ENCODE measurements around the gene HOXB5. TPM values are rescaled to one million over a fixed set of nuclear protein-coding genes. Genes with fewer than 3 reads are reported as not detected.

Gene HOXB5
- total RNA-seq, 1 experiment from 2014 or later: not detected

- H3K56ac ChIP-seq (ENCODE audit: insufficient read length, low read depth, low read length): no peak overlapping the region
- no peaks in the 10 kb centered on the region for H3K9me3 ChIP-seq (ENCODE audit: control insufficient read depth, low read depth, low read length)
- no peak overlapping the region for H4K91ac ChIP-seq (ENCODE audit: insufficient read length, low read depth, low read length)
- H3K4me2 ChIP-seq (ENCODE audit: insufficient read depth, insufficient read length, low read length): no peak overlapping the region
- peaks cover 99% of the 10 kb centered on the region for H3K27me3 ChIP-seq (ENCODE audit: insufficient read depth, low read length)
- no peak overlapping the region for H3K9ac ChIP-seq (ENCODE audit: extremely low read depth, insufficient read length, low read length)
- H3T11ph ChIP-seq (ENCODE audit: low read length): no peak overlapping the region
- no peak overlapping the region for H3K14ac ChIP-seq (ENCODE audit: insufficient read depth, low read length)
- peaks cover 0 to 7% of the 10 kb centered on the region in 2 experiments; a peak in 2 of 5 replicates for H3K9me3 Mint-ChIP-seq
- no peaks in the 10 kb centered on the region for H3K79me2 ChIP-seq (ENCODE audit: insufficient read depth, low read length)
- H2AFZ ChIP-seq (ENCODE audit: low read length): no peak overlapping the region
- no peak overlapping the region for H4K8ac ChIP-seq (replicated peaks; ENCODE audit: insufficient read length, low read depth, low read length)
- H3K27me3 Mint-ChIP-seq (ENCODE audit: low read depth): peaks cover 18% of the 10 kb centered on the region
- no peak overlapping the region for H3K27ac ChIP-seq (ENCODE audit: insufficient read length, low read depth, low read length)
- H2BK15ac ChIP-seq (ENCODE audit: low read depth, low read length): no peak overlapping the region
- no peaks in the 10 kb centered on the region; a peak in 2 of 7 replicates for H3K36me3 Mint-ChIP-seq (ENCODE audit: insufficient read depth in 1 of 3, low read depth in 3 of 3)
- peaks cover 4% of the 10 kb centered on the region for H4K20me1 ChIP-seq (ENCODE audit: control insufficient read depth, insufficient read depth, insufficient read length)
- no peak overlapping the region for H2AK5ac ChIP-seq (ENCODE audit: insufficient read length, low read length)
- no peak overlapping the region for H3K4ac ChIP-seq (ENCODE audit: low read depth, low read length)
- H3K27ac Mint-ChIP-seq: no peak overlapping the region
- H3K4me1 Mint-ChIP-seq: peaks cover 6 to 18% of the 10 kb centered on the region in 2 experiments
- H3K79me1 ChIP-seq (ENCODE audit: insufficient read depth, low read depth, low read length, poor library complexity, severe bottlenecking): no peaks in the 10 kb centered on the region
- no peak overlapping the region for H3K4me3 Mint-ChIP-seq
- H3K23me2 ChIP-seq (ENCODE audit: insufficient read length, low read depth, low read length, poor library complexity, severe bottlenecking): no peaks in the 10 kb centered on the region
- H2BK120ac ChIP-seq (ENCODE audit: low read depth, low read length, poor library complexity, severe bottlenecking): no peak overlapping the region
- no CpG with 5 or more reads among the region's 6 CpGs for WGBS (ENCODE audit: extremely low coverage, insufficient read length, low lambda C conversion rate)
- no peak overlapping the region for H3K18ac ChIP-seq (ENCODE audit: insufficient read length, low read depth, low read length)
- peaks cover 2% of the 10 kb centered on the region; the same call in 1 of the 2 replicates for H3K4me1 ChIP-seq (ENCODE audit: insufficient read depth, low read length)
- no peak overlapping the region for H2BK20ac ChIP-seq (ENCODE audit: low read depth, low read length, poor library complexity, severe bottlenecking)
- TF ChIP-seq CTCF (conservative IDR thresholded peaks at IDR 0.05): no peak
- H3K23ac ChIP-seq (ENCODE audit: insufficient read length, low read depth, low read length): no peak overlapping the region
- H4K5ac ChIP-seq (ENCODE audit: insufficient read length, low read depth, low read length): no peak overlapping the region
- DNase-seq: no peak
- H2BK5ac ChIP-seq (ENCODE audit: insufficient read length, low read length): no peak overlapping the region
- H2BK12ac ChIP-seq (ENCODE audit: insufficient read length, low read depth, low read length): no peak overlapping the region
Measured at GRCh38 chr17:48567209-48567608, 26.4 kb downstream of the HOXB5 start.
